ENCODE results near the gene ABCD4.

- TF ChIP-seq, protein P1, sequence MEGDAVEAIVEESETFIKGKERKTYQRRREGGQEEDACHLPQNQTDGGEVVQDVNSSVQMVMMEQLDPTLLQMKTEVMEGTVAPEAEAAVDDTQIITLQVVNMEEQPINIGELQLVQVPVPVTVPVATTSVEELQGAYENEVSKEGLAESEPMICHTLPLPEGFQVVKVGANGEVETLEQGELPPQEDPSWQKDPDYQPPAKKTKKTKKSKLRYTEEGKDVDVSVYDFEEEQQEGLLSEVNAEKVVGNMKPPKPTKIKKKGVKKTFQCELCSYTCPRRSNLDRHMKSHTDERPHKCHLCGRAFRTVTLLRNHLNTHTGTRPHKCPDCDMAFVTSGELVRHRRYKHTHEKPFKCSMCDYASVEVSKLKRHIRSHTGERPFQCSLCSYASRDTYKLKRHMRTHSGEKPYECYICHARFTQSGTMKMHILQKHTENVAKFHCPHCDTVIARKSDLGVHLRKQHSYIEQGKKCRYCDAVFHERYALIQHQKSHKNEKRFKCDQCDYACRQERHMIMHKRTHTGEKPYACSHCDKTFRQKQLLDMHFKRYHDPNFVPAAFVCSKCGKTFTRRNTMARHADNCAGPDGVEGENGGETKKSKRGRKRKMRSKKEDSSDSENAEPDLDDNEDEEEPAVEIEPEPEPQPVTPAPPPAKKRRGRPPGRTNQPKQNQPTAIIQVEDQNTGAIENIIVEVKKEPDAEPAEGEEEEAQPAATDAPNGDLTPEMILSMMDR (IDR thresholded peaks at IDR 0.05; ENCODE audit: insufficient read depth, low read length) = no peak
- TF ChIP-seq POLR2AphosphoS5 (IDR thresholded peaks at IDR 0.05; ENCODE audit: low read depth) = no peak
These were observed 47.6 kb upstream of the ABCD4 start for GRCh38 chr14:74350211-74350927.

Data from HL-60 (cell line).